ENCODE results near the gene KIFBP.
"Not testable (repeated sequence)": the region's sequence is repeated elsewhere in the genome, so short reads cannot be mapped to it uniquely, and the experiment has no call there.

The KIFBP gene

DNA sequence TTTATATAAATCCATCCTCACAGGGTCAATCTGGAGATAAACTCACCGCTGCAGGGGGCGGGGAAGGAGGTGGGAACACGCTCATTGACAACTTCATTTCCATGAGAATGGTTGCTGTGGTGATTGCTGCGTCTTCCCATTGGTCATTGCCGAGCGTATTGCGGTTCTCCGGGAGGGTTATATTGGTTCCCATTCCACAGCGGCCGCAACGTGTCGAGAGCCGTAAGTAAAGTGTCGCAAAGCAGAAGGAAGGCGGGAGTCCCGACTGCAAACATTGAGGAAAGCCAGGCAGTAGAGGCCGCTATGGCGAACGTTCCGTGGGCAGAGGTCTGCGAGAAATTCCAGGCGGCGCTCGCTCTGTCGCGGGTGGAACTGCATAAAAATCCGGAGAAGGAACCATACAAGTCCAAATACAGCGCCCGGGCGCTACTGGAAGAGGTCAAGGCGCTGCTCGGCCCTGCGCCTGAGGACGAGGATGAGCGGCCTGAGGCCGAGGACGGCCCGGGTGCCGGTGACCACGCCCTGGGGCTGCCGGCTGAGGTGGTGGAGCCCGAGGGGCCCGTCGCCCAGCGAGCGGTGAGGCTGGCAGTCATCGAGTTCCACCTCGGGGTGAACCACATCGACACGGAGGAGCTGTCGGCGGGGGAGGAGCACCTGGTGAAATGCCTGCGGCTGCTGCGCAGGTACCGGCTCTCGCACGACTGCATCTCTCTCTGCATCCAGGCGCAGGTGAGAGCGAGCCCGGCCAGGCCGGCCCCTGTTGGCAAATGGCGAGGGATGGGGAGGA is at the start of gene KIFBP:
Gene KIFBP, plus strand, starts transcription at position 274 of the 787 bp plus-strand sequence. Its CDS starts 30 bp downstream, at position 304.
- peak; percentile 69 to 83 (median 80) for DNase-seq

- DNase-seq, result no peak
These were observed 49.7 kb upstream of the KIFBP start for GRCh38 chr10:68938884-68939283.

DNA sequence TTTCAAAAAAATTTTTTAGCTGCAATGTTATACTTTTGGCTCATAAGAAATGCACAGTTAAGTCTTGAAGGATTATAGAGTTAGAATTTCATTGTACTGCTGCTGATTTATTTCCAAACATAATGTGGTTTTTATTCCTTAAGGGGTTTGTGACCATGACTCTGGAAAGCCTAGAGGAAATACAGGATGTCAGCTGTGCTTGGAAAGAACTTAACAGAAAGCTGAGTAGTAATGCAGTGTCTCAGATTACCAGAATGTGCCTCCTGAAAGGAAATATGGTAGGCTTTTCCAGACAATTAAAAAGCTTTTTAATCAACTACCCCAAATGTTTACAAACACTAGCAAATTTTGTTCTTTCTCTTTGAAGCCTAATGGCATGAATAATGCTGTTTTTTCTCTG is 47.7 kb upstream of the KIFBP start:
- not testable (repeated sequence) for DNase-seq

GRCh38 chr10:68950598-68950997 is 38.0 kb upstream of the KIFBP start:
- no peak for DNase-seq

DNA sequence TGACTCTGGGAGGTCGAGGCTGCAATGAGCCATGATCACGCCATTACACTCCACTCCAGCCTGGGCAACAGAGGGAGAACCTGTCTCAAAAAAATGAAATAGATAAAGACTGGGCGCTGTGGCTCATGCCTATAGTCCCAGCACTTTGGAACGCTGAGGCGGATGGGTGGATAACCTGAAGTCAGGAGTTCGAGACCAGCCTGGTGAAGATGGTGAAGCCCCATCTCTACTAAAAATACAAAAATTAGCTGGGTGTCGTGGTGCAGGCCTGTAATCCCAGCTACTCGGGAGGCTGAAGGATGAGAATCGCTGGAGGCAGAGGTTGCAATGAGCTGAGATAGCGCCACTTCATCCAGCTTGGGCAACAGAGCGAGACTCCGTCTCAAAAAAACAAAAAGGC is 33.7 kb upstream of the KIFBP start:
- DNase-seq, result no peak

GRCh38 chr10:68955355-68955831 is 33.2 kb upstream of the KIFBP start:
- DNase-seq, result no peak

DNA sequence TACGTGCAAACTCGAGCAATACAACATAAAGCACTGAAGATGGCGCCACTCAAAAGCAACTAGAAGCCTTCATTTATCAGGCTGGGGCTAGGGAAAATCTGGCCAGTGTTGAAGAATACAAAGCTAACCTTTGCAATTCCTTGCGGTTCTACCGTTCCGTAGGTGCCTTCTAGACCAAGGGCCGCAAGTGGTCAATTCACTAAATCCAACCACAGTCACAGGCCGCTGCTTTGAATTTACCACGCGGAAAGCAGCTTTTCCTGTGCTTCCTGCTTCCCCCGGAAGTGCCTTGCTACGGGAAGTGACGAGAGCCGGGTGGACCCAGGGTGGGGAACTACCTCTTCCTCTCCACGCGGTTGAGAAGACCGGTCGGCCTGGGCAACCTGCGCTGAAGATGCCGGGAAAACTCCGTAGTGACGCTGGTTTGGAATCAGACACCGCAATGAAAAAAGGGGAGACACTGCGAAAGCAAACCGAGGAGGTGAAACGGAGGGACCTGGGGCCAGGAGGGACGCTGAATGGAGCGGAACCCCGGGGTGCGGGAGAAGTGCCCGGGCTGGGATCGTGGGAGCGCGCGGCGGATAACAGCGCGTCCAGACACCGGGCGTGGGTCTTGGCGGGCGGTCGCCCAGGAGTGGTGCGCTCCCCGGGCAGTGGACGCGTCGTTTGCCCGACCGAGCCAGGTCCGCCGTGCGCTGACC is 32.6 kb upstream of the KIFBP start, which contains the start of gene DDX21:
Gene DDX21, plus strand, starts transcription at position 339 of the 701 bp plus-strand sequence. Its CDS starts 56 bp downstream, at position 395.
- peak; percentile 75 to 96 (median 84) for DNase-seq

DNA sequence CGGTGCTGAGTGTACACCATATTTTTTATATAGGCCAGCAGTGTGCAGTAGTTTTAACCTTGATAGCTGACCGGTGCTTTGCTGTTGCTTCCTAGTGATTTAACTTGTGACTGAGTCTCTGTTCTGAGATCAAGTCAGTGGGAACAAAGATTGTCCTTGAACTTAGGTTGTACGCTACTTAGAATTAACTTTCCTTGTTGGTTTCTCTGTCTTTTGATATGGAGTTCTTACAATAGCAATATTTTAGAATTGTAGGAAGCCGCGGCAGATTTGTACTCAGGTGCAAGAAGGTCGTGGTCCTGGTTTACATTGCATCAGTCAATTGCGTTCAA is 31.4 kb upstream of the KIFBP start:
- DNase-seq, result no peak

DNA sequence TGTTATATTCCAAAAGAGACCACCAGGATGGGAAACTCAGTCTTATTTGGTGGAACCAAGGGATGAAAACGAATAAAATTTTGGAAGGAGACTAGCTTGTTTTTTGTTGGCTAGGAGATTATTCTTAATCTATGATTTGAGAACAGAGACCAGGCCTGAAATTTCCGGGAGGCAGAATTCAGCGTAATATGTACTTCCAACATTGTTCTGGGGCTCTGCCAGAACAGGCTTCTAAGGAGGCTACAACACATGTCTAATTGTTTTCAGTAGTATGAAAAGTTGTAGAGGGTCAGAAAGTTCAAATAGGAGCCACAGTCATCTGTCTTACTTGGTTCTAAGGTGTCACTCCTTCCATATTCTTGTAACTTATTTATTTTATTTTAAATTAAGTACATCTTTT is 30.9 kb upstream of the KIFBP start:
- peak in 1 of 6 experiments; percentile 4 for DNase-seq

DNA sequence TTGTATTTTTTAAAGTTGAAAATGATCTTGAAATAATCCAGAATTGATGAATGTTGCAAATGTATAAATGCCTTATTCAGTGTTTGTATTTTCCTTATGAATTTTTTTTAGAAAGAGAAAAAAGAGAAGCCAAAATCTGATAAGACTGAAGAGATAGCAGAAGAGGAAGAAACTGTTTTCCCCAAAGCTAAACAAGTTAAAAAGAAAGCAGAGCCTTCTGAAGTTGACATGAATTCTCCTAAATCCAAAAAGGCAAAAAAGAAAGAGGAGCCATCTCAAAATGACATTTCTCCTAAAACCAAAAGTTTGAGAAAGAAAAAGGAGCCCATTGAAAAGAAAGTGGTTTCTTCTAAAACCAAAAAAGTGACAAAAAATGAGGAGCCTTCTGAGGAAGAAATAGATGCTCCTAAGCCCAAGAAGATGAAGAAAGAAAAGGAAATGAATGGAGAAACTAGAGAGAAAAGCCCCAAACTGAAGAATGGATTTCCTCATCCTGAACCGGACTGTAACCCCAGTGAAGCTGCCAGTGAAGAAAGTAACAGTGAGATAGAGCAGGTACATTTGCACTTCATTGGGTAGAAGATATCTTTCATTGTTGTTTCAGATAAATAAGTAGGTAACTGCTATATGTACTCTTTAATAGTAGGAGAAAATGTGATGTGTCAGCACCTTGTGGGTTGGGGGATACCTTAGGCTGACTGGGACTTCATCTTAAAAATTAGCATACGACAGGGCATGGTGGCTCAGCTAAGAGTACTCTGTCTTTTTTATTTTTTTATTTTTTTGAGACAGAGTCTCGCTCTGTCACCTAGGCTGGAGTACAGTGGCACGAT is 28.7 kb upstream of the KIFBP start:
- DNase-seq, result no peak

- DNase-seq, result no peak
These were observed 25.5 kb upstream of the KIFBP start for GRCh38 chr10:68963151-68963550.

- no peak for DNase-seq
These were observed 14.6 kb upstream of the KIFBP start for GRCh38 chr10:68973975-68974374.

GRCh38 chr10:68975936-68976473 is 12.6 kb upstream of the KIFBP start:
- not testable (repeated sequence) for DNase-seq

DNA sequence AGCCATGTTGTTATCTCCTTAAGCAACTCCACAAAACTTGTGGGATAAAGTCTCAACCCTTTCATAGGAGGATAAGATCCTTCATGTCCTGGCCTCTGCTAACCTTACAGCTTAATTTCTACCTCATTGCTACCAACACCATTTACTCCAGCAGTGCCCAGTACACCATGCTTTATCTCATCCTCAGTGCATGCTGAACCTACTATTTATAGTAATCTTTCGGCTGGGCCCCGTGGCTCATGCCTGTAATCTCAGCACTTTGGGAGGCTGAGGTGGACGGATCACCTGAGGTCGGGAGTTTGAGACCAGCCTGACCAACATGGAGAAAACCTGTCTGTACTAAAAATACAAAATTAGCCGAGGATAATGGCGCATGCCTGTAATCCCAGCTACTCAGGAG is 8.9 kb upstream of the KIFBP start:
- DNase-seq, result not testable (repeated sequence)

DNA sequence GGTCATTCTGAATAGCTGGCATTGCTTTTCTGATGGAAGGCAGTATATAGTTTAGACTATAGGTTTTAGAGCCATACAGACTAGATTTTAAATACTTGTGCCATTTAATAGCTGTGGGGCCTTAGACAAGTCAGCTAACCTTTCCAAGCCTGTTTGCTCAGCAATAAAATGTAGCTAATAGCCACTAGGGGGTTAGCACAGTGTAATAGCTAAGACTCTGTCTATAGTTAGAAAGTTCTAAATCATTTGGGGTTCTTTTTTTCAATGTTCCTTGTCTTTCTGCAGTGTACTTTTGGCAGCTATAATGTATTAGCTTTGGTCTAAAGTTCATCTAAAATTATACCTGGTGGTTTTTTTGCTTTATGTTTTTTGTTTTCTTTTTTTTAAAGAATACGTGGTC is 7.5 kb upstream of the KIFBP start:
- DNase-seq, result no peak

- no peak for DNase-seq
These were observed 6.2 kb upstream of the KIFBP start for GRCh38 chr10:68982389-68982788.

DNA sequence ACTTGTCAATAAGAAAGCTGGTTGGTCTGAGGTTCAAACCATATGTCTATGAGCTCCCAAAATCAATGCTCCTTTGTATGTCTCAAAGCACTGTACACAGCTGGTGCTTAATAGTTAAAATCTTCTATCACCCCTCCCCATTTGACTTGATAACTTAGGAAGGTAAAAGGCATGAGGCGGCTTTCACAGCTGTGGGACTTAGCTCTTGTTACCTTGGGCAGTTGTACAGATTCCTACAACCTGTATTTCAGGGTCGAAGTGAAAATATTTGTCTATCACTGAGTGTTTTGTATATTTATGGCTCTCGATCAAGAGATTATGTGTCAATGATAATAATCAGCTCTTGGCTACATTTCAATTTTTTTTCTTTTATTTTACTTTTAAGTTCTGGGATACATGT is 992 bp upstream of the KIFBP start:
- no peak for DNase-seq

GRCh38 chr10:68989317-68989990 is 851 bp downstream of the KIFBP start:
- no peak for DNase-seq

GRCh38 chr10:68992636-68993440 is 4.2 kb downstream of the KIFBP start:
- DNase-seq, result no peak

DNA sequence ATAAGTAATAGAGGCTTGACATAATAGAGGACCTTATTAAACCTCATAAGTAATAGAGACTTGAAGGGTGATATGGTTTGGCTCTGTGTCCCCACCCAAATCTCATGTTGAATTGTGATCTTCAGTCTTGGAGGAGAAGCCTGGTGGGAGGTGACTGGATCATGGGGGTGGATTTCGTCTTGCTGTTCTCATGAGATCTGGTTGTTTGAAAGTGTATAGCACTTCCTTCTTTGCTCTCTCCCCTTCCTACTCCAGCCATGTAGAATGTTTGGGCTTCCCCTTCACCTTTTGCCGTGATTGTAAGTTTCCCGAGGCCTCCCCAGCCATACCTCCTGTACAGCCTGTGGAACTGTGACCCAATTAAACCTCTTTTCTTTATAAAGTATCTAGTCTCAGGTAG is 8.6 kb downstream of the KIFBP start:
- no peak for DNase-seq

- peak in 3 of 6 experiments; percentile 48 to 65 (median 61) for DNase-seq
These were observed 16.2 kb downstream of the KIFBP start for GRCh38 chr10:69004821-69005220.

Data from stimulated activated naive CD4-positive, alpha-beta T cell (primary cell).